ENCODE results near the gene RAB40A. TPM values are rescaled to one million over a fixed set of nuclear protein-coding genes. Genes with fewer than 3 reads are reported as not detected.

RAB40A gene
- total and polyA plus RNA-seq, 4 donors: 0.03 to 0.33 (median 0.07) TPM

DNA sequence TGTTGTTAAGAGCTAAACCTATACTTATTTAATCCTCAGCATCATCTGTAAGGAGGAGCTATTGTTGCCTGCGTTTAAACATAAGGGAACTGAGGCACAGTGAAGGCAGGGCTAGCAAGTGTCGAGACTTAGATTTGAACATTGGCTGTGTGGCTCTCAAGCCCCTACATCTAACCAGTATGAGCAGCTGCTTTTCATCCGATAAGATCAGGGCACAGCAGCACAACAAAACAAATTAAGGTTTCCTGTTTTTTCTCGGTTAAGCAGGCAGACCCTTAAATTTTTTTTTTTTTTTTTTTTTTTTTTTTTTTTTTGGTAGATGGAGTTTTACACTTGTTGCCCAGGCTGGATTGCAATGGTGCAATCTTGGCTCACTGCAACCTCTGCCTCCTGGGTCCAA lies 35.6 kb downstream of the RAB40A start:
- H3K9ac ChIP-seq (ENCODE audit: low read depth in 1 of 2, low read length in 2 of 2): no peak overlapping the region
- H3K9me3 ChIP-seq (ENCODE audit: control insufficient read depth in 4 of 4, low read length in 3 of 4): no peaks in the 10 kb centered on the region
- no peak overlapping the region for H3K27ac ChIP-seq (ENCODE audit: low read depth in 1 of 2, low read length in 2 of 2)
- DNase-seq (ENCODE audit: low spot score): no peak
- TF ChIP-seq, protein P1, sequence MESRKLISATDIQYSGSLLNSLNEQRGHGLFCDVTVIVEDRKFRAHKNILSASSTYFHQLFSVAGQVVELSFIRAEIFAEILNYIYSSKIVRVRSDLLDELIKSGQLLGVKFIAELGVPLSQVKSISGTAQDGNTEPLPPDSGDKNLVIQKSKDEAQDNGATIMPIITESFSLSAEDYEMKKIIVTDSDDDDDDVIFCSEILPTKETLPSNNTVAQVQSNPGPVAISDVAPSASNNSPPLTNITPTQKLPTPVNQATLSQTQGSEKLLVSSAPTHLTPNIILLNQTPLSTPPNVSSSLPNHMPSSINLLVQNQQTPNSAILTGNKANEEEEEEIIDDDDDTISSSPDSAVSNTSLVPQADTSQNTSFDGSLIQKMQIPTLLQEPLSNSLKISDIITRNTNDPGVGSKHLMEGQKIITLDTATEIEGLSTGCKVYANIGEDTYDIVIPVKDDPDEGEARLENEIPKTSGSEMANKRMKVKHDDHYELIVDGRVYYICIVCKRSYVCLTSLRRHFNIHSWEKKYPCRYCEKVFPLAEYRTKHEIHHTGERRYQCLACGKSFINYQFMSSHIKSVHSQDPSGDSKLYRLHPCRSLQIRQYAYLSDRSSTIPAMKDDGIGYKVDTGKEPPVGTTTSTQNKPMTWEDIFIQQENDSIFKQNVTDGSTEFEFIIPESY (IDR thresholded peaks at IDR 0.05): no peak
- TF ChIP-seq FOXA1 (IDR thresholded peaks at IDR 0.05): no peak
- no peak for TF ChIP-seq FOXA2 (IDR thresholded peaks at IDR 0.05)
- TF ChIP-seq YY1 (IDR thresholded peaks at IDR 0.05): no peak
- no peaks in the 10 kb centered on the region for H3K4me1 ChIP-seq (ENCODE audit: control insufficient read depth in 4 of 4, insufficient read depth in 4 of 4, low read length in 3 of 4)
- no peak overlapping the region for H3K4me3 ChIP-seq (ENCODE audit: low read depth in 1 of 3, low read length in 3 of 3)
- WGBS: 75% methylated on average over 4 of the region's 4 CpGs
- H3K27me3 ChIP-seq (ENCODE audit: control insufficient read depth in 4 of 4, insufficient read depth in 4 of 4, low read length in 3 of 4): peaks cover 0 to 2% (median 0%) of the 10 kb centered on the region in 4 donors
- no peaks in the 10 kb centered on the region for H3K36me3 ChIP-seq (ENCODE audit: control insufficient read depth in 4 of 4, insufficient read depth in 3 of 4, low read depth in 1 of 4, low read length in 3 of 4)

DNA sequence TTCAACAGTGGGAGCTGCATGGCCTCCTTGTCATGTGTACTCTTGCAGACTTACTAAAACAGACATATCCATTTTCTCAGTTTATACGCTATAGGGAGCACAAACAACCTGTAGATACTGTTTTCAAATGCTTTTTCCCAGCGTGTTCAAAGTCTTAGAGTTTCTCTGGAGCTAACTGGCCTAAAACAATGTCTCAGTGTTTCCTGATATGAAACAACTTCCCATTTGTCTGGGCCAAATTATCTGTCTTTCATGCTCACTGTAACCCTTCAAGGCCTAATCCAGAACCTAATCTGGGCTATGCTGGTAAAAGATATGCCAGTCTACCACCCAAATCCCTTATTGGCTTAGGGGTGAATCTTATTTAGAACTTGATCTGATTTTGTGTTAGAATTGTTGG lies 38.8 kb downstream of the RAB40A start:
- no peak for DNase-seq (ENCODE audit: low spot score)
- Histone ChIP-seq H3K9ac (ENCODE audit: low read depth in 1 of 2, low read length in 2 of 2) (no peak overlapping the region), H3K36me3 (ENCODE audit: control insufficient read depth in 4 of 4, insufficient read depth in 3 of 4, low read depth in 1 of 4, low read length in 3 of 4) (no peaks in the 10 kb centered on the region), H3K9me3 (ENCODE audit: control insufficient read depth in 4 of 4, low read length in 3 of 4) (no peaks in the 10 kb centered on the region), H3K4me1 (ENCODE audit: control insufficient read depth in 4 of 4, insufficient read depth in 4 of 4, low read length in 3 of 4) (no peaks in the 10 kb centered on the region), H3K27ac (ENCODE audit: low read depth in 1 of 2, low read length in 2 of 2) (no peak overlapping the region), H3K27me3 (ENCODE audit: control insufficient read depth in 4 of 4, insufficient read depth in 4 of 4, low read length in 3 of 4) (peaks cover 0 to 2% (median 0%) of the 10 kb centered on the region in 4 donors), H3K4me3 (ENCODE audit: low read depth in 1 of 3, low read length in 3 of 3) (no peak overlapping the region)
- 69% methylated on average over 1 of the region's 2 CpGs for WGBS
- TF ChIP-seq YY1 (IDR thresholded peaks at IDR 0.05) (no peak), RAD21 (IDR thresholded peaks at IDR 0.05) (no peak), NR2F2 (IDR thresholded peaks at IDR 0.05) (no peak), FOXA1 (IDR thresholded peaks at IDR 0.05) (no peak), HNF4G (IDR thresholded peaks at IDR 0.05) (no peak), FOXA2 (IDR thresholded peaks at IDR 0.05) (no peak), SP1 (IDR thresholded peaks at IDR 0.05) (no peak), RXRA (IDR thresholded peaks at IDR 0.05) (no peak)
- TF ChIP-seq, protein P2, sequence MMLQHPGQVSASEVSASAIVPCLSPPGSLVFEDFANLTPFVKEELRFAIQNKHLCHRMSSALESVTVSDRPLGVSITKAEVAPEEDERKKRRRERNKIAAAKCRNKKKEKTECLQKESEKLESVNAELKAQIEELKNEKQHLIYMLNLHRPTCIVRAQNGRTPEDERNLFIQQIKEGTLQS (IDR thresholded peaks at IDR 0.05): no peak

DNA sequence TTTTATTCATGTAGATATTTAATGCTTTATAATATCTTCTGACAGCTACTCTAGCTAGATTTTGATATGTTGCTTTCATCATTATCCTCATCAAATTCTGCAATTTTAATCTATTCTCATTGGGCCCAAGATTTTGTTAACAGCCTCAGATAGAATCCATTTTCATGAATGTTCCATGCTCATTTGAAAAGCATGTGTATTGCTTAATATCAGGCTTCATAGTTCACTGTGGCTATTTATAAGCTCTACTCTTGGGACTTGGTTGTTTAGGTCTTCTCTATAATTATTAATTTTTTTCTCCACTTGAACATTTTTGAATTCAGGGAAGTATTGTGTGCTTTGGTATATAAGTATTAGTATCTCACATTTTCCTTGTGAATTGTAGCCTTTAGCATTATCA lies 41.8 kb downstream of the RAB40A start:
- DNase-seq (ENCODE audit: low spot score): no peak
- no peak overlapping the region for H3K4me3 ChIP-seq (ENCODE audit: low read depth in 1 of 3, low read length in 3 of 3)
- H3K36me3 ChIP-seq (ENCODE audit: control insufficient read depth in 4 of 4, insufficient read depth in 3 of 4, low read depth in 1 of 4, low read length in 3 of 4): no peaks in the 10 kb centered on the region
- no peaks in the 10 kb centered on the region for H3K4me1 ChIP-seq (ENCODE audit: control insufficient read depth in 4 of 4, insufficient read depth in 4 of 4, low read length in 3 of 4)
- H3K27ac ChIP-seq (ENCODE audit: low read depth in 1 of 2, low read length in 2 of 2): no peak overlapping the region
- no peak for TF ChIP-seq FOXA1 (IDR thresholded peaks at IDR 0.05)
- TF ChIP-seq GABPA (IDR thresholded peaks at IDR 0.05 in 1 of 2, conservative IDR thresholded peaks at IDR 0.05 in 1 of 2): no peak
- TF ChIP-seq, protein P2 (IDR thresholded peaks at IDR 0.05): no peak
- no peak for TF ChIP-seq HNF4G (IDR thresholded peaks at IDR 0.05)
- TF ChIP-seq EGR1 (IDR thresholded peaks at IDR 0.05; ENCODE audit: low read depth in 2 of 2): no peak
- TF ChIP-seq, protein P3, sequence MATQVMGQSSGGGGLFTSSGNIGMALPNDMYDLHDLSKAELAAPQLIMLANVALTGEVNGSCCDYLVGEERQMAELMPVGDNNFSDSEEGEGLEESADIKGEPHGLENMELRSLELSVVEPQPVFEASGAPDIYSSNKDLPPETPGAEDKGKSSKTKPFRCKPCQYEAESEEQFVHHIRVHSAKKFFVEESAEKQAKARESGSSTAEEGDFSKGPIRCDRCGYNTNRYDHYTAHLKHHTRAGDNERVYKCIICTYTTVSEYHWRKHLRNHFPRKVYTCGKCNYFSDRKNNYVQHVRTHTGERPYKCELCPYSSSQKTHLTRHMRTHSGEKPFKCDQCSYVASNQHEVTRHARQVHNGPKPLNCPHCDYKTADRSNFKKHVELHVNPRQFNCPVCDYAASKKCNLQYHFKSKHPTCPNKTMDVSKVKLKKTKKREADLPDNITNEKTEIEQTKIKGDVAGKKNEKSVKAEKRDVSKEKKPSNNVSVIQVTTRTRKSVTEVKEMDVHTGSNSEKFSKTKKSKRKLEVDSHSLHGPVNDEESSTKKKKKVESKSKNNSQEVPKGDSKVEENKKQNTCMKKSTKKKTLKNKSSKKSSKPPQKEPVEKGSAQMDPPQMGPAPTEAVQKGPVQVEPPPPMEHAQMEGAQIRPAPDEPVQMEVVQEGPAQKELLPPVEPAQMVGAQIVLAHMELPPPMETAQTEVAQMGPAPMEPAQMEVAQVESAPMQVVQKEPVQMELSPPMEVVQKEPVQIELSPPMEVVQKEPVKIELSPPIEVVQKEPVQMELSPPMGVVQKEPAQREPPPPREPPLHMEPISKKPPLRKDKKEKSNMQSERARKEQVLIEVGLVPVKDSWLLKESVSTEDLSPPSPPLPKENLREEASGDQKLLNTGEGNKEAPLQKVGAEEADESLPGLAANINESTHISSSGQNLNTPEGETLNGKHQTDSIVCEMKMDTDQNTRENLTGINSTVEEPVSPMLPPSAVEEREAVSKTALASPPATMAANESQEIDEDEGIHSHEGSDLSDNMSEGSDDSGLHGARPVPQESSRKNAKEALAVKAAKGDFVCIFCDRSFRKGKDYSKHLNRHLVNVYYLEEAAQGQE (IDR thresholded peaks at IDR 0.05): no peak
- TF ChIP-seq, protein P4, sequence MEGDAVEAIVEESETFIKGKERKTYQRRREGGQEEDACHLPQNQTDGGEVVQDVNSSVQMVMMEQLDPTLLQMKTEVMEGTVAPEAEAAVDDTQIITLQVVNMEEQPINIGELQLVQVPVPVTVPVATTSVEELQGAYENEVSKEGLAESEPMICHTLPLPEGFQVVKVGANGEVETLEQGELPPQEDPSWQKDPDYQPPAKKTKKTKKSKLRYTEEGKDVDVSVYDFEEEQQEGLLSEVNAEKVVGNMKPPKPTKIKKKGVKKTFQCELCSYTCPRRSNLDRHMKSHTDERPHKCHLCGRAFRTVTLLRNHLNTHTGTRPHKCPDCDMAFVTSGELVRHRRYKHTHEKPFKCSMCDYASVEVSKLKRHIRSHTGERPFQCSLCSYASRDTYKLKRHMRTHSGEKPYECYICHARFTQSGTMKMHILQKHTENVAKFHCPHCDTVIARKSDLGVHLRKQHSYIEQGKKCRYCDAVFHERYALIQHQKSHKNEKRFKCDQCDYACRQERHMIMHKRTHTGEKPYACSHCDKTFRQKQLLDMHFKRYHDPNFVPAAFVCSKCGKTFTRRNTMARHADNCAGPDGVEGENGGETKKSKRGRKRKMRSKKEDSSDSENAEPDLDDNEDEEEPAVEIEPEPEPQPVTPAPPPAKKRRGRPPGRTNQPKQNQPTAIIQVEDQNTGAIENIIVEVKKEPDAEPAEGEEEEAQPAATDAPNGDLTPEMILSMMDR (IDR thresholded peaks at IDR 0.05; ENCODE audit: low read depth, low read length, missing input control): no peak
- TF ChIP-seq SP1 (IDR thresholded peaks at IDR 0.05): no peak
- TF ChIP-seq, protein P5, sequence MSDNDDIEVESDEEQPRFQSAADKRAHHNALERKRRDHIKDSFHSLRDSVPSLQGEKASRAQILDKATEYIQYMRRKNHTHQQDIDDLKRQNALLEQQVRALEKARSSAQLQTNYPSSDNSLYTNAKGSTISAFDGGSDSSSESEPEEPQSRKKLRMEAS (IDR thresholded peaks at IDR 0.05): no peak
- TF ChIP-seq YY1 (IDR thresholded peaks at IDR 0.05): no peak
- no peak for TF ChIP-seq FOXA2 (IDR thresholded peaks at IDR 0.05)
- TF ChIP-seq RXRA (IDR thresholded peaks at IDR 0.05): no peak
- TF ChIP-seq TAF1 (conservative IDR thresholded peaks at IDR 0.05): no peak
- TF ChIP-seq NR2F2 (IDR thresholded peaks at IDR 0.05): no peak
- TF ChIP-seq RAD21 (IDR thresholded peaks at IDR 0.05): no peak
- no peaks in the 10 kb centered on the region for H3K9me3 ChIP-seq (ENCODE audit: control insufficient read depth in 4 of 4, low read length in 3 of 4)
- H3K9ac ChIP-seq (ENCODE audit: low read depth in 1 of 2, low read length in 2 of 2): no peak overlapping the region
- peaks cover 0 to 1% (median 0%) of the 10 kb centered on the region in 4 donors for H3K27me3 ChIP-seq (ENCODE audit: control insufficient read depth in 4 of 4, insufficient read depth in 4 of 4, low read length in 3 of 4)

All from liver (tissue), 9 donors.